Measurements from ENCODE around the gene PCNA. TPM values are rescaled to one million over a fixed set of nuclear protein-coding genes. Genes with fewer than 3 reads are reported as not detected.

The PCNA gene
- total and polyA plus RNA-seq, 9 of the 15 experiments (the other 6 are each of a cell fraction or from before 2014, with no cell fraction given), result 213 to 390 (median 291) TPM

DNA sequence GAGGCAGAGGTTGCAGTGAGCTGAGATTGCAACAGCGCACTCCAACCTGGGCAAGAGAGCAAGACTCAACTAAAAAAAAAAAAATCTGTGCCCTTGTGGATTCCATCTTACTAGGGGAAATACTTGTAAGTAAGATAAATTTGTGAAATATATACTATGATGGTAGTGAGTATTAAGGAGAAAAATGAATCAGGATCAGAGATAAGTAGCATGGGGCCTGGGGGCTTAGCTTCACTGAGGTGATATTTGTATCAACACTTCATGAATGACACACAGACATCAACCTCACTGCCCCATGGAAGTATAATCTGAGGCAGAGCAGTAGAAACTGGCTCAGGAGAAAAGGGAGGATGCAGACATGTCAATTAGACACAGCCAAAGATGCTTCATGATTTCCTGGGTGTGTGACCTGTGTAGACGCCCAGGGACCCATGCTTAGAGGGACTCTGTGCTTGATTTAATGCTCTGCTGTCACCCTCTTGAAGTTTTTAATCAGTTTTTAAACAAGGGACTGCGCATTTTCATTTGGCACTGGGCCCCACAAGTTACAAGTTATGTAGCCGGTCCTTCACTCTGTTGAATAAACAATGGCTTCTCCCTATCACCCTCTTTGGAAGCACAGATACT, 41.9 kb downstream of the PCNA start (continued):
- TF ChIP-seq ZNF407 (IDR thresholded peaks at IDR 0.05; ENCODE audit: low read depth) (no peak), ZSCAN29 (IDR thresholded peaks at IDR 0.05) (peak; percentile 26; the same call in 1 of the 2 replicates), ZNF699 (CRISPR knock-in tag; IDR thresholded peaks at IDR 0.05; ENCODE audit: insufficient replicate concordance) (no peak), RHOXF2B (CRISPR knock-in tag; conservative IDR thresholded peaks at IDR 0.05) (no peak), ZNF717 (CRISPR knock-in tag; IDR thresholded peaks at IDR 0.05) (no peak)

Measured in K562 (cell line).